ENCODE measurements around the gene FAM170B. TPM values are rescaled to one million over a fixed set of nuclear protein-coding genes. Genes with fewer than 3 reads are reported as not detected.
A peak's percentile ranks its signal among the peaks of the same experiment; 100 is the strongest.

Gene FAM170B
- total and polyA plus RNA-seq, 9 of the 15 experiments (the other 6 are each of a cell fraction or from before 2014, with no cell fraction given), result 0.11 to 0.21 TPM; not detected in 7

DNA sequence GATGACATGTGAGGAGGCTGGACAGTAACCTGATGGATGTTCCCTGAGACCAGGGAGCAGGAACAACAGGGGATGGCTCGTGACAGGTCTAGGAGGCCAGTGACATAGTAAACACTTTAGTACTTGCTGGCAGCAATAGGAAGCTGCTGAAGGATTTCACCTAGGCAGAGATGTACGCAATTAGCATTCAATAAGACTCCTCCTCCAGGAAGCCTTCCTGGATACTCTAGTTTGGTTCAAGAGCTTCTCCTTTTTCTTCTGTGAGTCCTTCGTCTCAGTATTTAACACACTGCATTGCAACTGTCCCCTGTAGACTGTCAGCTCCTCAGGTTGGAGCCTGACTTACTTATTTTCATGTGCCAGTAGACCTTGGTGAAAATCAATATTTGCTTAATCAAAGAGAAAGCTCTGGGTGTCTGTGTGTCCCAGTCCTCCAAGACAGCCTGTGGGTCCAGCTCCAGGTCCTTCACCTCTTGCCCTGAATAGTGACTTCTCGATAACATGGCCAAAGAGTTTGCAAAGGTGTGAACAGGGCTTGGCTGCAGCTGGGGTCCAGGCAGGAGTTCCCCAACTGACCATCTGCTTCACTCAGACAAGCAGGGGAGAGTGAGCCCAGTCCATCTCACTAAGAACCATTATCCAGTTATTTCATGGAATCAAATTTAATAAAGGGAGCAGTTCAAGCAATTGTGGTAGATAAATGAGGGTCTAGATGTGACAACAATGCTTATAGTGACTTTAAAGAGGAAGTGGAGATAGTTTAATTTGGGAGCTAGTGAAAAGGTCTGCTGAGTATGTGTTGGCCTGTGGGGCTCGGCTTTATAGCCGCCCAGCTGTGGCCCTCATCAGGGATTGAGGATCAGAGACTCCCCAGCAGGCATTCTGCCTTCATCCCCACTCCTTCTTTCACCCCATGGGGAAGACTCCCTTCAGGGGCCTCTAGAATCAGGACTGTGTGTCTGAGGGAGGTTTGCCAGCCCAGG lies 45.0 kb upstream of the FAM170B start (continued):
- TF ChIP-seq ZNF76 (CRISPR knock-in tag; IDR thresholded peaks at IDR 0.05; ENCODE audit: borderline replicate concordance) (no peak), SAFB2 (IDR thresholded peaks at IDR 0.05; ENCODE audit: borderline replicate concordance, low read depth, low read length, severe bottlenecking) (no peak), RBM17 (IDR thresholded peaks at IDR 0.05; ENCODE audit: borderline replicate concordance, low read depth, low read length) (no peak), MIER1 (IDR thresholded peaks at IDR 0.05; ENCODE audit: low read depth) (no peak), MTA2 (IDR thresholded peaks at IDR 0.05; ENCODE audit: low read depth) (no peak), BRF2 (IDR thresholded peaks at IDR 0.05; ENCODE audit: borderline replicate concordance, insufficient read depth, insufficient read length) (no peak), BRD9 (IDR thresholded peaks at IDR 0.05; ENCODE audit: low read depth, partially characterized antibody) (no peak), ZC3H4 (CRISPR knock-in tag; IDR thresholded peaks at IDR 0.05; ENCODE audit: borderline replicate concordance) (no peak), NKRF (IDR thresholded peaks at IDR 0.05; ENCODE audit: borderline replicate concordance) (no peak), SMAD4 (CRISPR knock-in tag; conservative IDR thresholded peaks at IDR 0.05) (no peak), POLR2A (conservative IDR thresholded peaks at IDR 0.05) (no peak), SREBF2 (CRISPR knock-in tag; IDR thresholded peaks at IDR 0.05) (no peak), XRCC5 (IDR thresholded peaks at IDR 0.05; ENCODE audit: low read depth, low read length) (no peak), ZNF699 (CRISPR knock-in tag; IDR thresholded peaks at IDR 0.05; ENCODE audit: insufficient replicate concordance) (no peak), BCOR (IDR thresholded peaks at IDR 0.05) (peak; percentile 96), SRSF1 (IDR thresholded peaks at IDR 0.05; ENCODE audit: low read depth, low read length) (no peak), ZFP36 (IDR thresholded peaks at IDR 0.05; ENCODE audit: low read depth, low read length, partially characterized antibody) (peak; percentile 100), TAF15 (IDR thresholded peaks at IDR 0.05; ENCODE audit: low read depth, low read length) (no peak), NFXL1 (CRISPR knock-in tag; IDR thresholded peaks at IDR 0.05) (no peak)
- TF ChIP-seq, protein P1, sequence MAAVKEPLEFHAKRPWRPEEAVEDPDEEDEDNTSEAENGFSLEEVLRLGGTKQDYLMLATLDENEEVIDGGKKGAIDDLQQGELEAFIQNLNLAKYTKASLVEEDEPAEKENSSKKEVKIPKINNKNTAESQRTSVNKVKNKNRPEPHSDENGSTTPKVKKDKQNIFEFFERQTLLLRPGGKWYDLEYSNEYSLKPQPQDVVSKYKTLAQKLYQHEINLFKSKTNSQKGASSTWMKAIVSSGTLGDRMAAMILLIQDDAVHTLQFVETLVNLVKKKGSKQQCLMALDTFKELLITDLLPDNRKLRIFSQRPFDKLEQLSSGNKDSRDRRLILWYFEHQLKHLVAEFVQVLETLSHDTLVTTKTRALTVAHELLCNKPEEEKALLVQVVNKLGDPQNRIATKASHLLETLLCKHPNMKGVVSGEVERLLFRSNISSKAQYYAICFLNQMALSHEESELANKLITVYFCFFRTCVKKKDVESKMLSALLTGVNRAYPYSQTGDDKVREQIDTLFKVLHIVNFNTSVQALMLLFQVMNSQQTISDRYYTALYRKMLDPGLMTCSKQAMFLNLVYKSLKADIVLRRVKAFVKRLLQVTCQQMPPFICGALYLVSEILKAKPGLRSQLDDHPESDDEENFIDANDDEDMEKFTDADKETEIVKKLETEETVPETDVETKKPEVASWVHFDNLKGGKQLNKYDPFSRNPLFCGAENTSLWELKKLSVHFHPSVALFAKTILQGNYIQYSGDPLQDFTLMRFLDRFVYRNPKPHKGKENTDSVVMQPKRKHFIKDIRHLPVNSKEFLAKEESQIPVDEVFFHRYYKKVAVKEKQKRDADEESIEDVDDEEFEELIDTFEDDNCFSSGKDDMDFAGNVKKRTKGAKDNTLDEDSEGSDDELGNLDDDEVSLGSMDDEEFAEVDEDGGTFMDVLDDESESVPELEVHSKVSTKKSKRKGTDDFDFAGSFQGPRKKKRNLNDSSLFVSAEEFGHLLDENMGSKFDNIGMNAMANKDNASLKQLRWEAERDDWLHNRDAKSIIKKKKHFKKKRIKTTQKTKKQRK (IDR thresholded peaks at IDR 0.05; ENCODE audit: borderline replicate concordance, low read depth, low read length), result no peak

Measured in K562 (cell line).